Vagina (tissue), 2 donors: Measurements from ENCODE around the gene CCDC88A. TPM values are rescaled to one million over a fixed set of nuclear protein-coding genes. Genes with fewer than 3 reads are reported as not detected.
"Not testable (repeated sequence)": the region's sequence is repeated elsewhere in the genome, so short reads cannot be mapped to it uniquely, and the experiment has no call there.

ENCODE experiments used
- DNase-seq, 2 donors: peaks; one replicate each; pipeline ENCODE4 v3.0.0-alpha.2; 2017; ENCODE audit errors: extremely low spot score in 2 of 2
- H3K27ac ChIP-seq: fragments of 200-600 bp; sonication (generic); one replicate; pipeline ENCODE4 v1.5.1; 2019
- H3K27me3 ChIP-seq: fragments of 200-600 bp; sonication (generic); one replicate; pipeline ENCODE4 v1.5.1; 2019
- H3K36me3 ChIP-seq, 2 donors: fragments of 200-600 bp; sonication (generic); one replicate each; pipeline ENCODE4 v1.5.1; 2017 to 2019
- H3K4me1 ChIP-seq: fragments of 200-600 bp; sonication (generic); one replicate; pipeline ENCODE4 v1.5.1; 2019
- H3K4me3 ChIP-seq, 2 donors: fragments of 200-600 bp; sonication (generic); 1 replicate in 1 of 2; 2 replicates in 1 of 2; pipeline ENCODE4 v1.5.1; 2016 to 2019
- H3K9me3 ChIP-seq: fragments of 200-600 bp; sonication (generic); one replicate; pipeline ENCODE4 v1.5.1; 2019
- CTCF ChIP-seq, 3 experiments: fragments of 450-650 bp in 2 of 3; fragments of 200-600 bp in 1 of 3; sonication (generic) in 1 of 3; IDR thresholded peaks; one replicate each; pipeline ENCODE4 v1.5.1; 2017 to 2019; ENCODE audit warnings: antibody characterized with exemption in 3 of 3, mild to moderate bottlenecking in 2 of 3, moderate library complexity in 2 of 3
- POLR2A ChIP-seq, 2 donors: fragments of 450-650 bp; IDR thresholded peaks; one replicate each; pipeline ENCODE4 v1.6.1; 2017; ENCODE audit warnings: antibody characterized with exemption in 2 of 2, mild to moderate bottlenecking in 2 of 2, moderate library complexity in 2 of 2
- POLR2AphosphoS5 ChIP-seq, 2 donors: sonication (generic); formaldehyde crosslinking; IDR thresholded peaks; one replicate each; pipeline ENCODE4 v1.9.0; 2017; ENCODE audit warnings: antibody characterized with exemption in 2 of 2, mild to moderate bottlenecking in 2 of 2, low read depth in 1 of 2; ENCODE audit not compliant: insufficient read depth in 1 of 2
- intact Hi-C: fragments of 100-400 bp; cut with DNase I; formaldehyde crosslinking; loops from one replicate; pipeline ENCODE4 v1.15.1; 2023
- total RNA-seq: library from RNA; depleted of rRNA; stranded (reverse); fragments of >200 nt; gene quantifications from one replicate; pipeline ENCODE4 v1.2.3, GENCODE V29; 2016

Gene CCDC88A
- total RNA-seq, 1 donor from 2014 or later, result 34.9 TPM

GRCh38 chr2:55391155-55391554, 28.5 kb downstream of the CCDC88A start:
- no peaks in the 10 kb centered on the region for H3K9me3 ChIP-seq
- no peak overlapping the region for H3K27ac ChIP-seq
- TF ChIP-seq POLR2AphosphoS5 (IDR thresholded peaks at IDR 0.05; ENCODE audit: insufficient read depth in 1 of 2, low read depth in 1 of 2), result no peak
- no peak for TF ChIP-seq CTCF (IDR thresholded peaks at IDR 0.05)
- no peak for TF ChIP-seq POLR2A (IDR thresholded peaks at IDR 0.05)
- H3K27me3 ChIP-seq, result no peaks in the 10 kb centered on the region
- H3K4me3 ChIP-seq, result no peak overlapping the region
- H3K4me1 ChIP-seq, result no peaks in the 10 kb centered on the region
- intact Hi-C loops, result no loop called here
- no peaks in the 10 kb centered on the region for H3K36me3 ChIP-seq
- no peak for DNase-seq

GRCh38 chr2:55385516-55385915, 34.1 kb downstream of the CCDC88A start:
- H3K4me3 ChIP-seq, H3K9me3 ChIP-seq, H3K4me1 ChIP-seq, H3K27ac ChIP-seq, DNase-seq, intact Hi-C loops, H3K36me3 ChIP-seq, H3K27me3 ChIP-seq: not testable (repeated sequence)

GRCh38 chr2:55384786-55385185, 34.9 kb downstream of the CCDC88A start:
- Histone ChIP-seq H3K4me1 (no peaks in the 10 kb centered on the region), H3K27ac (no peak overlapping the region), H3K9me3 (no peaks in the 10 kb centered on the region), H3K36me3 (no peaks in the 10 kb centered on the region), H3K4me3 (no peak overlapping the region), H3K27me3 (no peaks in the 10 kb centered on the region)
- intact Hi-C loops, result no loop called here
- no peak for DNase-seq
- no peak for TF ChIP-seq POLR2AphosphoS5 (IDR thresholded peaks at IDR 0.05; ENCODE audit: insufficient read depth in 1 of 2, low read depth in 1 of 2)
- no peak for TF ChIP-seq CTCF (IDR thresholded peaks at IDR 0.05)
- TF ChIP-seq POLR2A (IDR thresholded peaks at IDR 0.05), result no peak

GRCh38 chr2:55371376-55371775, 48.3 kb downstream of the CCDC88A start:
- no peak for DNase-seq
- TF ChIP-seq POLR2AphosphoS5 (IDR thresholded peaks at IDR 0.05; ENCODE audit: insufficient read depth in 1 of 2, low read depth in 1 of 2), result no peak
- TF ChIP-seq CTCF (IDR thresholded peaks at IDR 0.05), result no peak
- TF ChIP-seq POLR2A (IDR thresholded peaks at IDR 0.05), result no peak
- no peaks in the 10 kb centered on the region for H3K36me3 ChIP-seq
- no peaks in the 10 kb centered on the region for H3K4me1 ChIP-seq
- no peak overlapping the region for H3K4me3 ChIP-seq
- no peaks in the 10 kb centered on the region for H3K27me3 ChIP-seq
- H3K27ac ChIP-seq, result no peak overlapping the region
- intact Hi-C loops, result no loop called here
- H3K9me3 ChIP-seq, result no peaks in the 10 kb centered on the region

GRCh38 chr2:55370208-55370607, 49.4 kb downstream of the CCDC88A start:
- H3K4me1 ChIP-seq, result no peaks in the 10 kb centered on the region
- intact Hi-C loops, result no loop called here
- no peak overlapping the region for H3K4me3 ChIP-seq
- TF ChIP-seq POLR2A (IDR thresholded peaks at IDR 0.05) (no peak), POLR2AphosphoS5 (IDR thresholded peaks at IDR 0.05; ENCODE audit: insufficient read depth in 1 of 2, low read depth in 1 of 2) (no peak), CTCF (IDR thresholded peaks at IDR 0.05) (no peak)
- DNase-seq, result no peak
- no peaks in the 10 kb centered on the region for H3K36me3 ChIP-seq
- H3K27me3 ChIP-seq, result no peaks in the 10 kb centered on the region
- H3K27ac ChIP-seq, result no peak overlapping the region
- H3K9me3 ChIP-seq, result no peaks in the 10 kb centered on the region

GRCh38 chr2:55365303-55365702, 54.4 kb downstream of the CCDC88A start:
- no peak overlapping the region for H3K27ac ChIP-seq

More at GRCh38 chr2:55365303-55365702, 54.4 kb downstream of the CCDC88A start:
- TF ChIP-seq POLR2AphosphoS5 (IDR thresholded peaks at IDR 0.05; ENCODE audit: insufficient read depth in 1 of 2, low read depth in 1 of 2), result no peak
- no peak for TF ChIP-seq CTCF (IDR thresholded peaks at IDR 0.05)
- TF ChIP-seq POLR2A (IDR thresholded peaks at IDR 0.05), result no peak
- Histone ChIP-seq H3K36me3 (no peaks in the 10 kb centered on the region), H3K4me1 (peaks cover 6% of the 10 kb centered on the region), H3K4me3 (no peak overlapping the region), H3K27me3 (no peaks in the 10 kb centered on the region), H3K9me3 (no peaks in the 10 kb centered on the region)
- no peak for DNase-seq
- intact Hi-C loops, result no loop called here
